HG03108 (cell line): Measurements from ENCODE around the gene DGAT2L6.
A peak's percentile ranks its signal among the peaks of the same experiment; 100 is the strongest.
"Not testable (repeated sequence)": the region's sequence is repeated elsewhere in the genome, so short reads cannot be mapped to it uniquely, and the experiment has no call there.

Experiments used
- ATAC-seq: cut with Tn5 transposase; IDR thresholded peaks from one replicate; pipeline ENCODE4 v1.9.1; 2021; ENCODE audit warnings: moderate library complexity; ENCODE audit not compliant: unreplicated experiment

Gene DGAT2L6

DNA sequence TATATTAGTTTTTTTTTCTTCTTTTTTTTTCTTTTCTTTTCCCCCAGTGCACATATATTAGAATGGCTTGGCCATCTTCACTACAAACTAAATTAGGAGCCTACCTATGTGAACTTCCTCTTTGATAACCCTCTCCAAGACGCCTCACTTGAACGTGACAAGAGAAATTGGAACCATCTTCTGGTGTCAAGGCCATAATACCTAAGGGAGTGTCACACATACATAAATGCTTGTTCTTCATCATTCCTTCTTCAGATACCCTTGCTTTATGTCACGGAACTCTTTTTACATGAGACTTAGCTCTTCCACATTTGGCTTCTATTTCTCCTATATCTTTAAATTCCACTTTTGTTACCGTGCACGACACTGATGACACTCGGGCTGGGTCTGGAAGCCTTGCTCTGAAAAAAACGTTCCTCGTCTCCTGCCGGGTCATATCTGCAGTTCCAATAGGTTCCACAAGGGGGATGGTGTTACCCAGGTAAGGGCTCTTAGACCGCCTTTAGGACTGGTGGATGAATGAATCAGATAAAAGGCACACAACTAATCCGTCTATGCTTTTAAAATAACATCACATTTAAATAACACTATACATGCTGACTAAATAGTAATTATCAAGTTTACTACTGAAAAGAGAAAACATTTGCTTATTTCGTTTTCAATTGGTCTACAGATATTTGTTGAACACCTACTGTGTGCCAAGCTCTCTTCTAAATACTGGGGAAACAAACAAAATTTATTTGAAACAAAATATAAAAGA is 19.9 kb downstream of the DGAT2L6 start:
- ATAC-seq = peak; percentile 69

DNA sequence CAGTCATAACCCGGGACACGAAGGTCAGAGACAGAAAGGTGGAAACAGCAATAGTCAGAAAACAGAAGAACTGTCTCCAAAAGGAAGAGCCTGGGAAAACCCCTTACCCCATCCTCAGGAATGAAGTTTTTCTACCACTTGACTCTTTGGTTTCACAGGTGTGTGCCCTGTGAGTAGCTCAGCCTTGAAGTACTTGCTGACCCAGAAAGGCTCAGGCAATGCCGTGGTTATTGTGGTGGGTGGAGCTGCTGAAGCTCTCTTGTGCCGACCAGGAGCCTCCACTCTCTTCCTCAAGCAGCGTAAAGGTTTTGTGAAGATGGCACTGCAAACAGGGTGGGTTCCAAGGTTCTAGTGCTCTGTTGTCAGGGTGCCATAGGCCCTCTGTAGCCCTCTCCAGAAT is 24.4 kb downstream of the DGAT2L6 start:
- no peak for ATAC-seq

- no peak for ATAC-seq
These were observed 31.2 kb downstream of the DGAT2L6 start for GRCh38 chrX:70208479-70208878.

DNA sequence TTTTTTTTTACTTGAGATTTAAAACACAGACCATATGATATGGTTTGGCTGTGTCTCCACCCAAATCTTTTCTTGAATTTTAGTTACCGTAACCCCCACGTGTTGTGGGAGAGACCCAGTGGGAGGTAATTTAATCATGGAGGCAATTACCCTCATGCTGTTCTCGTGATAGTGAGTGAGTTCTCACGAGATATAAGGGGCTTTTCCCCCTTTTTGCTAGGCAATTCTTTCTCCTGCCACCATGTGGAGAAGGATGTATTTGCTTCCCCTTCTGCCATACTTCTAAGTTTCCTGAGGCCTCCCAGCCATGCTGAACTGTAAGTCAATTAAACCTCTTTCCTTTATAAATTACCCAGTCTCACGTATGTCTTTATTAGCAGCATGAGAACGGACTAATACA is 32.3 kb downstream of the DGAT2L6 start:
- ATAC-seq = not testable (repeated sequence)

GRCh38 chrX:70219938-70220764 is 42.9 kb downstream of the DGAT2L6 start:
- ATAC-seq = no peak

- ATAC-seq = no peak
These were observed 48.8 kb downstream of the DGAT2L6 start for GRCh38 chrX:70226048-70226447.

DNA sequence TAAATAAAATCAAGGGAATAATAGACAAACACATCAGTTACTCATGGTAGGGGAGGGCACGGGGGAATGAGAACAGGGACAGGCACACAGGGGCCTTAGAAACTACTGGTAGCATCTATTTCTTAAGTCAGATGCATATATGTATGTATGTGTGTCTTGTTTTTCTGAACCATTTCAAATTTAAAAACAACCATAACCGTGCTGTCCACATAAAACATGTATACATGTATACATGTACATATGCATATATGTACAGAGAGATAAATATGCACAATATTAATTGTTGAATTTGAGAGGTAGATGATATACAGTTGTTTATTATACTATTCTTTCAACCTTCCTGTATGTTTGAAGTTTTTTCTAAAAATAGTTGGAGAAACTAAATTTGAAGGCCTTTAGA is 49.4 kb downstream of the DGAT2L6 start:
- ATAC-seq = no peak

DNA sequence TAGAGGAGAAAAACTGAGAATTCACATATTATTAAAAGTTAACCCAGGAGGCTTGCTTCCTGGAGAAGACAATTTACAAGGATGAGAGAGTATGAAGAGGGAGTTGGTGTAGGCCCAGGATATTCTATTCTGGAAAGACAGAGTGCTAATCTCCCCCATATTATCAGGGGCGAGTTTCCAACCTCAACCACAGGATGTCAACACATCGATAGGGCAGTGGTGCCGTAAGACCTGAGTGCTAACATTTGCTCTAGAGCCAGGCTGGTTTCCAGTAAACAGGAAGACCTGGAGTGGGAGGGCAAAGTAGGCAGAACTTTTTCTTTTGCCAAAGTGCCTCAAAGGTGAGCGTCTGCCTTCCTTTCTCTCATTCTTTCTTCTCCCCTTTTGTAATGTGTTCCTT is 54.4 kb downstream of the DGAT2L6 start:
- ATAC-seq = no peak

DNA sequence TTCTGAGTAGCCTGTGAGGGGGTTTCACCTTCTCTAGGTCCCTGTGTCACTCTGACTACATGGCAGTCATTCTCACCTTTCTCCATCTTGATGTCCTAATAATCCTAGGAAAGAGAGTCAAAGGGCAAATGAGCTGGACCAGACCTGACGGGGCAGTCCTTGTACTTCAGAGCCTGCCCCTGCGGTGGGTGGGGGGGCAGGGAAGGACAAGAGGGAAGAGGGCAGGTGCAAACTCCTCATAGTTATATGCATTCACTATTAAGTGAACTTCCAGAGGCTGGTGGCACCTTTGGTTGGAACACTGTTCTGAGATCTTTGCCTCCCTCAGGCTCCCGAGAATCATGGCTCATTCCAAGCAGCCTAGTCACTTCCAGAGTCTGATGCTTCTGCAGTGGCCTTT is 57.1 kb downstream of the DGAT2L6 start, which contains the start of gene AWAT1:
Gene AWAT1, plus strand, starts transcription at position 301 of the 400 bp plus-strand sequence. Its CDS starts 41 bp downstream, at position 342.
- no peak for ATAC-seq

DNA sequence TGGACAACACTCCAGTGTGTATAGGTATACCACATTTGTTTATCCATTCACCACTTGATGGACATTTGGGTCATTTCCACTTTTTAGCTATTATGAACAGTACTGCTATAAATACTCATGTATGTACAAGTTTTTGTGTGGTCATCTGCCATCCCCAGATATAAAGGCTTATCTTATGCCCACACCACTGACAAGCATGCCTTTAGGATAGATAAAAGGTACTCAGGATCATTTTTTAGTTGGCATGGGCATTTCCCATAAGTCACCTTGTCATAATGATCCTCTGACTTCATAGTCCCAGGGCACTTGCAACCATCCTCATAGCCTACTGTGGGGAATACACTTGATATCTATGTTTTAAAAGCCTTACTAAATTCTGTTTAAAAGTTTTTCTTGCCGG is 63.5 kb downstream of the DGAT2L6 start:
- no peak for ATAC-seq

GRCh38 chrX:70241501-70241900 is 64.2 kb downstream of the DGAT2L6 start:
- ATAC-seq = no peak

- not testable (repeated sequence) for ATAC-seq
These were observed 66.3 kb downstream of the DGAT2L6 start for GRCh38 chrX:70243601-70244000.

DNA sequence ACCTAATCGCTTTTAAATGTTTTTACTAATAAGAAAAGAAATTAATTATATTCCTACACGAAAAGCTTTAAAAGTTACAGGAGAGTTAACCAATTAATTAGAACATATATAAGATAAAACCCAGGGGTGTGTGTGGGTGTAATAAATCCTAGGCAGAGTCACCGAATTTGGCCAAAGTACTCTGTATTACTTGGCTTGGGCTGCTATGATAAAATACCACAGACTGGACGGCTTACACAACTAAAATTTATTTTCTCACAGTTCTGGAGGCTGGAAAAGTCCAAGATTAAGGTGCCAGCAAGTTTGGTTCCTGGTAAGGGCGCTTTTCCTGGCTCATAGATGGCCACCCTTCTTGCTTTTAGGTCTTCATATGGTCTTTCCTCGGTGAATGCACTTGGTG is 67.6 kb downstream of the DGAT2L6 start:
- ATAC-seq = no peak

DNA sequence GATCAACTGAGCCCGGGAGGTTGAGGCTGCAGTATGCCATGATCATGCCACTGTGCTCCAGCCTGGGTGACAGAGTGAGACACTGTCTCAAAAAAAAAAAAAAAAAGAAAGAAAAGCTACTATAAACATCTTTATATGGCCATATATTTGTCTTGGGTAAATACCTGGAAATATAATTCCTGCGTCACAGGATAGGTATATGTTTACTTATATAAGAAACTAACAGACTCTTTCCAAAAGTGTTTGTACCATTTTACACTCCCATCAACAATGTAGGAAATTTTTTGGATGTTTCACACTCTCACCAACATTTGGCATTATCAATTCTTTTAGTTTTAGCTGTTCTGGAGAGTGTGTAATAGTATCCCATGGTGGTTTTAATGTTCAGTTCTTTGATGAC is 70.0 kb downstream of the DGAT2L6 start:
- ATAC-seq = no peak

- ATAC-seq = no peak
These were observed 75.2 kb downstream of the DGAT2L6 start for GRCh38 chrX:70252491-70252890.

DNA sequence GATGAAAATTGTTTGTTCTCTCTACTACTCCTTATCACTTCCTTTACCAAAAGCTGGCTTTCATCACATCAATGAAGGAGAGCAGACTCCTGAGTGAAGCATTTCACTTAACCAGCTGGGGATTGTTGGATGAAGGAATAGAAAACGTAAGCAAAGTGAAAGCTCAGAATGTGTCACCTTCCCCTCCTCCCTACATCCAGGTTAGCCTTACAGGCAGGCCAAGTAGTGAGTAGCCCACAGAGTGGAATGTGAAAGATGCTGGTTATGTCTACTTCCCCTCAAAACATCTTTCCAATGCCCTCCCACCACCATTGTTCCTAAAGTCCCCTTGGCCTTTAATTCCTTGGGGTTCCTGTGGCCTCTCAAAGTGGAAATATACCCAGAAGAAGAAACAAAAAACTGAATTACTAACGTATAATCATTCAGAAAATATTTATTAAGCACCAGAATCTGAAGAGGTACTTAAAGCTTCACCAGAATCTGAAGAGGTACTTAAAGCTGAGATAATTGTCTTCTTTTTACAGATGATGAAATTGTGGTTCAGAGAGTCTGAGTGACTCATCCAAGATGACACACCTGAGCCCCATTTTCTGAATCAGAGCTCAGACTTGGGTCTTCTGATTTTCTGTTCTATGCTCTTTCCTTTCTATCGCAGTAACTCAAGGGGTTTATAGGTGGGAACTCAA is 76.2 kb downstream of the DGAT2L6 start:
- ATAC-seq = no peak

DNA sequence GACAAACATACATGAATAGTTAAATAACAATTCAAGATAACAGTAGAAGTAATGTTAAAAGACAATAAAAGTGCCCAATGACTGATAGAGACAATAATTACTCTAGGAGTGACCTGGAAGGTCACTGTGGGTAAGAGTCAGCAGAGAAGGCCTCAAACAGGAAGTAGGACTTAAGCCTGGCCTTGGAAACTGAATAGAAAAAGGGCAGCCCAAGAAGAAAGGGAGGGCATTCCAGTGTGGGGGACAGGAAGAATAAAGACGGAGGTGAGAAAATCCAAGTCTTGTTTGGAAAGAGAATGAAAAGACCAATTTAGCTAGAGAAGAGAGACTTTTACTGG is 76.7 kb downstream of the DGAT2L6 start:
- ATAC-seq = no peak

DNA sequence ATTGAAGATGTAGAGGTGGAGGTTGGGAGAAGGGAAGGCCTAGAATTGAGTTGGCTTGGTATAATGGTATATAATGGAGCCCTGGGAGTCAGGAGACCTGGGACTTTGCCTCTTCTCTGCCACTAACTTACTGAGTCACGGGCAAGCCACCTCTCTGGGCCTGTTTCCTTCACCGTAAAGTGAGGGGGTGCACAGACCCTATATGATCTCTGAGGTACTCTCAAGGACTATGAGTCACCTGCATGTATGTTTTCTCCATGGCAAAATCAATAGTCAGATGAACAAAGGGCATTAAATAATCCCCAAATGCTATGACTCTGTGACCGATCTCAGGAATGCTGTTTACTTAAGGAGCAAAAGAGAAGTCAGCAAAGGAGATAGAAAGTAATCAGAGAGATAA is 77.6 kb downstream of the DGAT2L6 start:
- no peak for ATAC-seq
